ENCODE measurements around the gene ASPA.
"Not testable (repeated sequence)": the region's sequence is repeated elsewhere in the genome, so short reads cannot be mapped to it uniquely, and the experiment has no call there.

ASPA gene

GRCh38 chr17:3475812-3476610 is at the start of gene ASPA:
Gene ASPA, plus strand, starts transcription at chr17:3475997. Its CDS starts 163 bp downstream, at chr17:3476160.
- DNase-seq (ENCODE audit: low spot score): no peak

GRCh38 chr17:3433215-3433614 is 42.6 kb upstream of the ASPA start:
- not testable (repeated sequence) for DNase-seq (ENCODE audit: low spot score)

- DNase-seq (ENCODE audit: low spot score): no peak
Observed at GRCh38 chr17:3433741-3434140, 42.1 kb upstream of the ASPA start, which contains the start of gene OR1E2. Gene OR1E2, minus strand, starts transcription at chr17:3433841. Its CDS starts 0 bp downstream, at chr17:3433841.

GRCh38 chr17:3438368-3438767 is 37.4 kb upstream of the ASPA start:
- DNase-seq (ENCODE audit: low spot score): no peak

- no peak for DNase-seq (ENCODE audit: low spot score)
Observed at GRCh38 chr17:3440451-3440850, 35.3 kb upstream of the ASPA start.

- DNase-seq (ENCODE audit: low spot score): no peak
Observed at GRCh38 chr17:3447625-3448024, 28.2 kb upstream of the ASPA start.

- no peak for DNase-seq (ENCODE audit: low spot score)
Observed at GRCh38 chr17:3448059-3448665, 27.6 kb upstream of the ASPA start.

- not testable (repeated sequence) for DNase-seq (ENCODE audit: low spot score)
Observed at GRCh38 chr17:3466355-3466754, 9.4 kb upstream of the ASPA start.

GRCh38 chr17:3469529-3469928 is 6.3 kb upstream of the ASPA start:
- DNase-seq (ENCODE audit: low spot score): no peak

GRCh38 chr17:3471599-3471998 is 4.2 kb upstream of the ASPA start, which contains the start of gene SPATA22:
Gene SPATA22, minus strand, starts transcription at chr17:3471819. Its CDS starts 2,494 bp downstream, at chr17:3469325.
- DNase-seq (ENCODE audit: low spot score): no peak

GRCh38 chr17:3472137-3472536 is 3.7 kb upstream of the ASPA start:
- DNase-seq (ENCODE audit: low spot score): no peak

GRCh38 chr17:3474212-3474611 is 1.6 kb upstream of the ASPA start:
- DNase-seq (ENCODE audit: low spot score): no peak

- no peak for DNase-seq (ENCODE audit: low spot score)
Observed at GRCh38 chr17:3475251-3475685, 529 bp upstream of the ASPA start.

GRCh38 chr17:3479988-3480387 is 4.2 kb downstream of the ASPA start:
- DNase-seq (ENCODE audit: low spot score): no peak

GRCh38 chr17:3482852-3483251 is 7.1 kb downstream of the ASPA start:
- no peak for DNase-seq (ENCODE audit: low spot score)

- no peak for DNase-seq (ENCODE audit: low spot score)
Observed at GRCh38 chr17:3485481-3486068, 9.8 kb downstream of the ASPA start.

GRCh38 chr17:3497101-3497500 is 21.3 kb downstream of the ASPA start:
- no peak for DNase-seq (ENCODE audit: low spot score)

- DNase-seq (ENCODE audit: low spot score): no peak
Observed at GRCh38 chr17:3501344-3501743, 25.5 kb downstream of the ASPA start.

- DNase-seq (ENCODE audit: low spot score): no peak
Observed at GRCh38 chr17:3502466-3502865, 26.7 kb downstream of the ASPA start.

- DNase-seq (ENCODE audit: low spot score): no peak
Observed at GRCh38 chr17:3503285-3503684, 27.5 kb downstream of the ASPA start.

- DNase-seq (ENCODE audit: low spot score): no peak
Observed at GRCh38 chr17:3505008-3505407, 29.2 kb downstream of the ASPA start.

- DNase-seq (ENCODE audit: low spot score): no peak
Observed at GRCh38 chr17:3506054-3506453, 30.3 kb downstream of the ASPA start.

- no peak for DNase-seq (ENCODE audit: low spot score)
Observed at GRCh38 chr17:3507071-3507470, 31.3 kb downstream of the ASPA start.
